GM12874 (cell line): ENCODE data around the gene C1orf159.

Experiments
- TF ChIP-seq, protein P1 (sequence below): IDR thresholded peaks from 2 replicates; pipeline ENCODE4 v1.5.1; 2011; ENCODE audit warnings: low read depth, mild to moderate bottlenecking, control low read depth, low read length, moderate library complexity; ENCODE audit not compliant: insufficient read depth

Gene C1orf159

DNA sequence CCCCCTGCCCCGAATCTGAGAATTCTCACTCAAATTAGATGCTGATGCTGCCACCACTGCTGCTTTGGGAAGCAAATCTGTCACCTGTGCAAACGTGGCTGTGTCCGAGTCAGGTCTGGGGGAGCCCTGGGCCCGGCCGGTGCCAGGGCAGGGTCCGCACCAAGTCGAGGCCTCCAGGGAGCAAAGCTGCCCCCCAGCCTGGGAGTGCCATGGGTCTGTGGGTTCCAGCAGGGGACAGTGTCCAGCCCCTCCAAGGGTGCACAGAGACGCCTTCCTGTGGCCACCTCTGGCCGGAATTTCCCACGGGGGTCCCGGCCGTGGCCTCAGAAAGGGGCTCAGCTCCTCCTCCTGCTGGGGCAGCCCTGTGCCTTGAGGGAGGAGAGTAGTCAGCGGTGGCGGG, 30.1 kb upstream of the C1orf159 start:
- TF ChIP-seq, protein P1, sequence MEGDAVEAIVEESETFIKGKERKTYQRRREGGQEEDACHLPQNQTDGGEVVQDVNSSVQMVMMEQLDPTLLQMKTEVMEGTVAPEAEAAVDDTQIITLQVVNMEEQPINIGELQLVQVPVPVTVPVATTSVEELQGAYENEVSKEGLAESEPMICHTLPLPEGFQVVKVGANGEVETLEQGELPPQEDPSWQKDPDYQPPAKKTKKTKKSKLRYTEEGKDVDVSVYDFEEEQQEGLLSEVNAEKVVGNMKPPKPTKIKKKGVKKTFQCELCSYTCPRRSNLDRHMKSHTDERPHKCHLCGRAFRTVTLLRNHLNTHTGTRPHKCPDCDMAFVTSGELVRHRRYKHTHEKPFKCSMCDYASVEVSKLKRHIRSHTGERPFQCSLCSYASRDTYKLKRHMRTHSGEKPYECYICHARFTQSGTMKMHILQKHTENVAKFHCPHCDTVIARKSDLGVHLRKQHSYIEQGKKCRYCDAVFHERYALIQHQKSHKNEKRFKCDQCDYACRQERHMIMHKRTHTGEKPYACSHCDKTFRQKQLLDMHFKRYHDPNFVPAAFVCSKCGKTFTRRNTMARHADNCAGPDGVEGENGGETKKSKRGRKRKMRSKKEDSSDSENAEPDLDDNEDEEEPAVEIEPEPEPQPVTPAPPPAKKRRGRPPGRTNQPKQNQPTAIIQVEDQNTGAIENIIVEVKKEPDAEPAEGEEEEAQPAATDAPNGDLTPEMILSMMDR, result no peak

DNA sequence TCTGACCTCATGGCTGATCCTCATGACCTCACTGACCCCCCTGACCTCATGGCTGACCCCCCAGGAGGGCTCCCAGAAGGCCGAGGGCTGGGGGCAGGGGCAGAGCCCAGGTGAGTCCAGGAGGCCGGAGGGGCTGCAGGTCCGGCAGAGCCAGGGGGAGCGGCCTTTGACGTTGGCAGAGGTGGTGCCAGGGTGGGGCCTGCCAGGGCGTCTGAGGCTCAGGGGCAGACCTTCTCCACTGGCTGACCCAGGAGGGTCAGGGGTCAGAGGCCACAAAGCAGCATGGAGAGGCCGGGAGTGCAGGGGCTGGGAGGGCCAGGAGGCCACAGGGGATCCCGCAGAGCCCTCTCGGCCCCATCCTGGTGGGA, 29.6 kb upstream of the C1orf159 start:
- TF ChIP-seq, protein P1, result no peak

DNA sequence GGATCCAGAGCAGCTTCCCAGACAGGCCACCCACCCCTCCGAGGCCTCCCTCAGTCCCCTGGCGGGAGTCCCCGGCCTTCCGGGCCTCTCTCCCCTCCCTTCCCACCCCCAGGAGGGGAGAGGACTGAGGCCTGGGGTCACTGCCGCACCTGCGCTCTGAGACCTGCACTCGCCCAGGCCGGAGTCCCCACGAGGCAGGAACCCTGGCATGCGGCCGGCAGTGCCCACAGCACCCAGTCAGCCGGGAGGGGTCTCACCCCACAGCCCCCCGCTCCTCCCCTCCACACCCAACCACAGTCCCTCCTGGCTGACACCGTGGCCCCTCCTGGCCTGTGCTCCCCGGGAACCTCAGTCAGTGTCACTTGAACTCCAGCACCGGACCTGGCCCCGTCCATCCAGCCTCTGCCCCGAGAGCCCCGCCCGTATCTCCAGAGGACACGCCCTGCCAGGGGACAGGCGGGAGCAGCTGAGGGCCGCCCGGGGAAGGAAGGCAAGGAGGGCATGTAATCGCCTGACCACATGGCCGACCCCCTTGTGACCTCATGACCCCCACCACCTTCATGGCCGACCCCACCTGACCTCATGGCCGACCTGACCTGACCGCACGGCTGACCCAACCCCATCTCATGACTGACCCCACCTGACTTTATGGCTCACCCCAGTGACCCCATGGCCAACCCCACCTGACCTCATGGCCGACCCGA, 29.1 kb upstream of the C1orf159 start:
- TF ChIP-seq, protein P1, result no peak

DNA sequence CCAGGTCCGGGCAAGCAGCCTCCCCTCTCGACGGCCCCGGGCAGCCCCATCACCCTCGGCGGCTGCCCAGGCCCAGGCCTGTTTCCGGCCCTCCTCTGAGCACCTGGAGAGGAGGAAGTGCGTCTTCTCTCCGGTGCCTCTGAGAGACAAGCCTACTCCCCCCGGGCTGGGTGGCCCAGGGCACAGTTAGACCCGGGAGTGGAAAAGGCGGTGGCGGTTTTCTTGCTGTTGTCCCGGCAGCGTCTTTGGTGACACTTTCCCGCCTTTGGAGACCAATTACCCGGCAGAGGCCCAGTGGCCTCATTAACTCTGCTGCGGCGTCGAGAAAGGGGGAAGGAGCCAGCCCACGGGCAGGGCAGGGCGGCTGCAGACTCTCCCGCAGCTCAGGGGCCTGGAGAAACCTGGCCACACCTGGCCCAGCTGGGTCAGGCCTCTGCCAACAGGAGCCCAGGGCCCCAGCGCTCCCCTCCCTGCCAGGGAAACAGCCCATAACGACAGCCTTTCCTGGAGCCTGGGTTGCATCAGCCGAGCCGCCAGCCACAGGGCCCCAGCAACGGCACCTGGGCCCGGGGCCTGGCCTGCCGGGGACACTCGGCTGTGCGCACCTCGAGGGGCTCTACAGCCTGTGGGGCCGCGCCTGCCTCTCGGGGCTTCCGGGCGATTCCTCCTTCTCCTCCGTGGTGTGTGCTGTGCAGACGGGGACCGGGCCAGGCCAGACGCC, 28.4 kb upstream of the C1orf159 start:
- TF ChIP-seq, protein P1, result no peak

DNA sequence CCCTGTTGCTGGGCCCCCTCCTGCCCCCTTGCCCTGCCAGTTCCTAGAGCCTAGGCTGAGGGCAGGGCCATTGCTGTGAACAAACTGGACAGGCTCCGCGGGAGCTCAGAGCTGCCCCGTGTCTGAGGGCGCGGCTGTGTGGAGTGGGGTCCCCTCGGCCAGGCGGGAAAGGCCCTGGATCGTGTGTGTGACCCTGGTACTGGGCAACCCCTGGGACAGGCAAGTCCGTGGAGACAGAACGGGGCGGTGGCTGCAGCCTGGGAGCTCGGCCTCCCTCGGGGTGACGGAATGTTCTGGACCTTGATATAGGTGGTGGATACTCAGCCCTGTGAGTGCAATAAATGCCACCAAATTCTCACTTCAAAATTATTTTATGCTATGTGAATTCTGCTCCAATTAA, 27.7 kb upstream of the C1orf159 start:
- TF ChIP-seq, protein P1, result no peak

DNA sequence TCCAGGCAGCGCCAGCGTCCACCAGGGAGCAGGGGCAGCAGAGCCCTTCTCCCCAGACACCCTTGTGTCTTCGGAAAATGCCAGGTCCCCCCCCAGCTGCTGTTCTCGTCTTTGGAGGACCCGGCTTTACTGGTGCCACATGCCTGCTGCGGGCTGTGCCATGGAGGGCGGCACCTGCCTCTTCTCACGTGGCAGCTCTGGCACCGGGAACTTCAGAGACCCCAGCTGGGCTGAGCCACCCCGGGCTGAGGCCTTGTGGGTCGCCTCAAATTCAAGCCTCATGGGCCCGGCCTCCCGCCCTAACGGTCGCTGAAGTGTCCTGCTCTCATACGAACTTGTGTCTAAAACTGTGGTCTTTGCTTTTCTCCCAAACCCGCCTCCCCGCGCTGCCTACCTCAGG, 27.0 kb upstream of the C1orf159 start:
- TF ChIP-seq, protein P1, result no peak

DNA sequence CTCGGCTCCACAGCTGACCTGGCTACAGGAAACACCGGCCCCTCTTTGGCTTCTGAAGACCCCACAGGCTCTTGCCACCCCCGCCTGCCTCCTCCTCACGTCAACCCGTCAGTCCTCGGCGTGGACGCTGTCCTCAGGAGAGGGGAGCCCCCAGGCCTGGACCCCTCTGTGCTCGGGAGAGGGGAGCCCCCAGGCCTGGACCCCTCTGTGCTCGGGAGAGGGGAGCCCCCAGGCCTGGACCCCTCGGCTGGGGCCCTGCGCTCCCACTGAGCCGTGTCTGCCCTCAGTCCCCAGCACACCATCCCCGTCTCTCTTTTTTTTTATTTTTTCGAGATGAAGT, 26.0 kb upstream of the C1orf159 start:
- TF ChIP-seq, protein P1, result no peak
